ENCODE results near the gene SAFB.

DNA sequence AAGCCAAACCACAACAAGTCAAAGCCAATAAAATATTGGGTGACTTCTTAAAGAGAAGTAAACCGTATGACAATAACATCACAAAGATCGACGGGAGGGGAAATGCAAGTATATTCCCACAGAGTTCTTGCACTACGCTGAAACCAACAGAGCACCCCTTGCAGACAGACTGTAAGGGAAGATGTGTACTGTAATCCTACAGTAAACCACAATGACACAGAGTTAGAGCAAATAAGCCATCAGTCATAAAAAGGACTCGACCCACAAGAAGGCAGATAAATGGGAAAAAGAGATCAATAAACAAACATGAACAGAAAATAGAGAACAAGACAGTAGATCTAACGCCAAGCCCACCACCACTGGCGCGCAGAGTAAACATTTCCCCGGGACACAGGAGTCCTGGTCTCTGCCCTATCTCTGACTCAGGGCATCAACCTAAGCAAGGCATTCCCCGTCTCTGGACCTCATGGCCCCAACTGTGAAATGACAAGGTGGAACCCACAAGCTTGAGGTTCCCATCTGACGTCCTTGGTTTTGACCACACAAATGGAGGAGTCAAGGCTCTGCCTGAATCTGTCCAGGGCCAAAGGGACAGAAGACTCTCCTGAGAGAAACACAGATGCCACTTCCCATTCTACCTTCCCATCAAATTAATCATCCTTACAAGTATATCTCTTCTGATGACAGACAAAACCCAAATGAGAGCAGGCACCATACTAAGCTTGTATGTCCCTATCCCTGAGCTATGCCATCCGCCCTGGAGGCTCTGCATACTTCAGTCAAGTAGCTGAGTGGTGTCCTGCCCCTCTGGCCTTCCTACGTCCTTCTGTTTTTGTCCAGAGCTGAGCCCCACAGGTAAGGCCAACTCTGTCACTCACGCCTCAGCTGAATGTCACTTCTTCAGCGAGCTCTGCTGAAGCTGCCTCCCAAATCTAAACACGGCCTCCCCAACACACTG, 15.3 kb upstream of the SAFB start:
- TF ChIP-seq, protein P1, sequence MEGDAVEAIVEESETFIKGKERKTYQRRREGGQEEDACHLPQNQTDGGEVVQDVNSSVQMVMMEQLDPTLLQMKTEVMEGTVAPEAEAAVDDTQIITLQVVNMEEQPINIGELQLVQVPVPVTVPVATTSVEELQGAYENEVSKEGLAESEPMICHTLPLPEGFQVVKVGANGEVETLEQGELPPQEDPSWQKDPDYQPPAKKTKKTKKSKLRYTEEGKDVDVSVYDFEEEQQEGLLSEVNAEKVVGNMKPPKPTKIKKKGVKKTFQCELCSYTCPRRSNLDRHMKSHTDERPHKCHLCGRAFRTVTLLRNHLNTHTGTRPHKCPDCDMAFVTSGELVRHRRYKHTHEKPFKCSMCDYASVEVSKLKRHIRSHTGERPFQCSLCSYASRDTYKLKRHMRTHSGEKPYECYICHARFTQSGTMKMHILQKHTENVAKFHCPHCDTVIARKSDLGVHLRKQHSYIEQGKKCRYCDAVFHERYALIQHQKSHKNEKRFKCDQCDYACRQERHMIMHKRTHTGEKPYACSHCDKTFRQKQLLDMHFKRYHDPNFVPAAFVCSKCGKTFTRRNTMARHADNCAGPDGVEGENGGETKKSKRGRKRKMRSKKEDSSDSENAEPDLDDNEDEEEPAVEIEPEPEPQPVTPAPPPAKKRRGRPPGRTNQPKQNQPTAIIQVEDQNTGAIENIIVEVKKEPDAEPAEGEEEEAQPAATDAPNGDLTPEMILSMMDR (IDR thresholded peaks at IDR 0.05) = no peak
- TF ChIP-seq POLR2AphosphoS5 (IDR thresholded peaks at IDR 0.05; ENCODE audit: low read depth, low read length) (no peak), SIN3A (IDR thresholded peaks at IDR 0.05; ENCODE audit: borderline replicate concordance, insufficient read depth, low read depth, low read length) (no peak)
- TF ChIP-seq, protein P2, sequence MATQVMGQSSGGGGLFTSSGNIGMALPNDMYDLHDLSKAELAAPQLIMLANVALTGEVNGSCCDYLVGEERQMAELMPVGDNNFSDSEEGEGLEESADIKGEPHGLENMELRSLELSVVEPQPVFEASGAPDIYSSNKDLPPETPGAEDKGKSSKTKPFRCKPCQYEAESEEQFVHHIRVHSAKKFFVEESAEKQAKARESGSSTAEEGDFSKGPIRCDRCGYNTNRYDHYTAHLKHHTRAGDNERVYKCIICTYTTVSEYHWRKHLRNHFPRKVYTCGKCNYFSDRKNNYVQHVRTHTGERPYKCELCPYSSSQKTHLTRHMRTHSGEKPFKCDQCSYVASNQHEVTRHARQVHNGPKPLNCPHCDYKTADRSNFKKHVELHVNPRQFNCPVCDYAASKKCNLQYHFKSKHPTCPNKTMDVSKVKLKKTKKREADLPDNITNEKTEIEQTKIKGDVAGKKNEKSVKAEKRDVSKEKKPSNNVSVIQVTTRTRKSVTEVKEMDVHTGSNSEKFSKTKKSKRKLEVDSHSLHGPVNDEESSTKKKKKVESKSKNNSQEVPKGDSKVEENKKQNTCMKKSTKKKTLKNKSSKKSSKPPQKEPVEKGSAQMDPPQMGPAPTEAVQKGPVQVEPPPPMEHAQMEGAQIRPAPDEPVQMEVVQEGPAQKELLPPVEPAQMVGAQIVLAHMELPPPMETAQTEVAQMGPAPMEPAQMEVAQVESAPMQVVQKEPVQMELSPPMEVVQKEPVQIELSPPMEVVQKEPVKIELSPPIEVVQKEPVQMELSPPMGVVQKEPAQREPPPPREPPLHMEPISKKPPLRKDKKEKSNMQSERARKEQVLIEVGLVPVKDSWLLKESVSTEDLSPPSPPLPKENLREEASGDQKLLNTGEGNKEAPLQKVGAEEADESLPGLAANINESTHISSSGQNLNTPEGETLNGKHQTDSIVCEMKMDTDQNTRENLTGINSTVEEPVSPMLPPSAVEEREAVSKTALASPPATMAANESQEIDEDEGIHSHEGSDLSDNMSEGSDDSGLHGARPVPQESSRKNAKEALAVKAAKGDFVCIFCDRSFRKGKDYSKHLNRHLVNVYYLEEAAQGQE (IDR thresholded peaks at IDR 0.05; ENCODE audit: insufficient read depth in 1 of 2, low read depth in 2 of 2, low read length in 1 of 2) = no peak

All from Panc1 (cell line).